K562 (cell line): ENCODE results near the gene LBP. TPM values are rescaled to one million over a fixed set of nuclear protein-coding genes. Genes with fewer than 3 reads are reported as not detected.

ENCODE experiments used
- FOXM1 ChIP-seq, 2 experiments: fragments of 450-650 bp in 1 of 2; sonication (generic) in 1 of 2; formaldehyde crosslinking in 1 of 2; IDR thresholded peaks; 2 replicates each; pipeline versions ENCODE4 v1.6.1 to v1.9.0; 2017 to 2022; ENCODE audit warnings: low read depth in 2 of 2, mild to moderate bottlenecking in 2 of 2, missing genetic modification reagents in 1 of 2, moderate library complexity in 1 of 2
- GTF2F1 ChIP-seq: IDR thresholded peaks from 2 replicates; pipeline ENCODE4 v1.6.1; 2011; ENCODE audit warnings: low read depth, low read length, improper control_type of control experiment
- JUN ChIP-seq, 2 experiments: sonication (generic) in 1 of 2; formaldehyde crosslinking in 1 of 2; IDR thresholded peaks; 2 replicates each; pipeline versions ENCODE4 v1.6.1 to v1.8.0; 2012 to 2022; ENCODE audit warnings: borderline replicate concordance in 2 of 2, mild to moderate bottlenecking in 2 of 2, improper control_type of control experiment in 1 of 2, low read depth in 1 of 2, low read length in 1 of 2, missing genetic modification reagents in 1 of 2
- NONO ChIP-seq, 2 experiments: fragments of 200-400 bp in 1 of 2; fragments of 450-650 bp in 1 of 2; formaldehyde crosslinking in 1 of 2; IDR thresholded peaks; 2 replicates each; pipeline ENCODE4 v1.6.1; 2017; ENCODE audit warnings: low read depth in 2 of 2, mild to moderate bottlenecking in 2 of 2, moderate library complexity in 2 of 2, low read length in 1 of 2
- RBM14 ChIP-seq: fragments of 200-400 bp; formaldehyde crosslinking; IDR thresholded peaks from 2 replicates; pipeline ENCODE4 v1.6.1; 2018; ENCODE audit warnings: low read depth, mild to moderate bottlenecking, low read length, moderate library complexity, borderline replicate concordance; ENCODE audit not compliant: insufficient read depth
- RCOR1 ChIP-seq, 2 experiments: IDR thresholded peaks; 2 replicates each; pipeline ENCODE4 v1.6.1; 2012; ENCODE audit warnings: low read depth in 2 of 2, low read length in 2 of 2, borderline replicate concordance in 1 of 2, improper control_type of control experiment in 1 of 2
- SMAD2 ChIP-seq: fragments of 150-350 bp; IDR thresholded peaks from 2 replicates; pipeline ENCODE4 v1.6.1; 2014; ENCODE audit warnings: low read depth, mild to moderate bottlenecking, low read length
- SRSF9 ChIP-seq: fragments of 200-400 bp; formaldehyde crosslinking; IDR thresholded peaks from 2 replicates; pipeline ENCODE4 v1.6.1; 2017; ENCODE audit warnings: low read depth, low read length, borderline replicate concordance
- ZC3H8 ChIP-seq: fragments of 450-650 bp; IDR thresholded peaks from 2 replicates; pipeline ENCODE4 v1.6.1; 2017
- polyA plus RNA-seq, 8 experiments: library from polyadenylated mRNA; depleted of rRNA in 4 of 8; stranded (reverse) in 5 of 8; unstranded in 3 of 8; fragments of >200 nt; fragmentation: Nextera tagmentation in 2 of 8; fragmentation: Illumina TruSeq in 1 of 8; extraction: Ambion mirVana in 2 of 8; extraction: Trizol in 1 of 8; gene quantifications; 2 replicates each; pipeline versions ENCODE4 v1.2.1 to v1.2.3, GENCODE V29; 2011 to 2014; ENCODE audit warnings: inconsistent platforms in 1 of 8, missing spikeins in 1 of 8
- total RNA-seq, 7 experiments: library from RNA; depleted of rRNA in 6 of 7; stranded (reverse); fragments of >200 nt in 6 of 7; fragmentation: Illumina TruSeq in 2 of 7; extraction: Trizol in 2 of 7; gene quantifications; 2 replicates each; pipeline versions ENCODE4 v1.2.1 to v1.2.3, GENCODE V29; 2011 to 2021; ENCODE audit warnings: low replicate concordance in 1 of 7
- TF ChIP-seq, protein P1 (sequence below), 2 experiments: fragments of 450-650 bp; formaldehyde crosslinking in 1 of 2; IDR thresholded peaks; 2 replicates each; pipeline versions ENCODE4 v1.4.0 to v1.6.1; 2014 to 2020; ENCODE audit warnings: mild to moderate bottlenecking in 2 of 2, borderline replicate concordance in 1 of 2, low read depth in 1 of 2
- TF ChIP-seq, protein P2 (sequence below), 2 experiments: fragments of 250-450 bp in 1 of 2; fragments of 450-650 bp in 1 of 2; sonication (Bioruptor Pico) in 1 of 2; IDR thresholded peaks; 2 replicates each; pipeline versions ENCODE4 v1.6.1 to v1.8.0; 2016 to 2021; ENCODE audit warnings: mild to moderate bottlenecking in 2 of 2, moderate library complexity in 2 of 2, missing compliant biosample characterization in 1 of 2, missing genetic modification characterization in 1 of 2
- TF ChIP-seq, protein P3 (sequence below): fragments of 250-450 bp; sonication (Bioruptor Pico); IDR thresholded peaks from 2 replicates; pipeline ENCODE4 v1.8.0; 2021; ENCODE audit warnings: moderate library complexity, mild to moderate bottlenecking, inconsistent platforms
- TF ChIP-seq, protein P4 (sequence below): fragments of 250-450 bp; sonication (Bioruptor Pico); IDR thresholded peaks from 2 replicates; pipeline ENCODE4 v1.8.0; 2021; ENCODE audit warnings: moderate library complexity, mild to moderate bottlenecking, inconsistent platforms
- TF ChIP-seq, protein P5 (sequence below): fragments of 250-450 bp; sonication (Bioruptor Pico); IDR thresholded peaks from 2 replicates; pipeline ENCODE4 v1.8.0; 2022; ENCODE audit warnings: moderate library complexity, mild to moderate bottlenecking, inconsistent platforms

The LBP gene
- total and polyA plus RNA-seq, 9 of the 15 experiments (the other 6 are each of a cell fraction or from before 2014, with no cell fraction given) = 0.06 to 0.31 (median 0.09) TPM; not detected in 3

DNA sequence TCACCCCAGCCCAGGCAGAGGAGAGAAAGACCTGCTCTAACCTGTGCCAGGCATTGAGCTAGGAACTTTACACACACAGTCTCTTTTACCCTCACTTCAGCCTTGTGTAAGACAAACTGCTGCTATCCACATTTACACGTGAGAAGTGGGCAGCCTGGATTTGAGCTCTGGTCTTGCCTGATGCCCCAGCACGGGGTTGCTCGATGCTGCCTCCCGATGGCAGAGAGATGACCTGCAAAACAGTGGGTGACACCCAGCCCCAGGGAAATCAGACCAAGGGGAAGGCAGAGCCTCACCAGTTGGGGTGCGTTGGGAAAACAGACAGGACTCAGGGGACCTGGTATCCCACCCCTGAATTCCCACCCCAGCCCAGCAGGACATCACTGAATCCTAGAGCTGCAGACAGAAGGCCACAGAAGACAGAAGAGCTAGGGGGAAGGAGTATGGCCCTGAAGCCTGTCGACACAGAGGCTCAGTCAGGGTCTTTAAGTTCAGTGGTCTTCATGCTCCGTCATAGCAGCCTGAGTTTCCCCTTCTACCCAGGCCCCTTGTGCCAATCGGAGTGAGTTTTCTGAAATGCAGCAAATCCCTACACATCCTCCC, 41.3 kb upstream of the LBP start (continued):
- TF ChIP-seq, protein P1, sequence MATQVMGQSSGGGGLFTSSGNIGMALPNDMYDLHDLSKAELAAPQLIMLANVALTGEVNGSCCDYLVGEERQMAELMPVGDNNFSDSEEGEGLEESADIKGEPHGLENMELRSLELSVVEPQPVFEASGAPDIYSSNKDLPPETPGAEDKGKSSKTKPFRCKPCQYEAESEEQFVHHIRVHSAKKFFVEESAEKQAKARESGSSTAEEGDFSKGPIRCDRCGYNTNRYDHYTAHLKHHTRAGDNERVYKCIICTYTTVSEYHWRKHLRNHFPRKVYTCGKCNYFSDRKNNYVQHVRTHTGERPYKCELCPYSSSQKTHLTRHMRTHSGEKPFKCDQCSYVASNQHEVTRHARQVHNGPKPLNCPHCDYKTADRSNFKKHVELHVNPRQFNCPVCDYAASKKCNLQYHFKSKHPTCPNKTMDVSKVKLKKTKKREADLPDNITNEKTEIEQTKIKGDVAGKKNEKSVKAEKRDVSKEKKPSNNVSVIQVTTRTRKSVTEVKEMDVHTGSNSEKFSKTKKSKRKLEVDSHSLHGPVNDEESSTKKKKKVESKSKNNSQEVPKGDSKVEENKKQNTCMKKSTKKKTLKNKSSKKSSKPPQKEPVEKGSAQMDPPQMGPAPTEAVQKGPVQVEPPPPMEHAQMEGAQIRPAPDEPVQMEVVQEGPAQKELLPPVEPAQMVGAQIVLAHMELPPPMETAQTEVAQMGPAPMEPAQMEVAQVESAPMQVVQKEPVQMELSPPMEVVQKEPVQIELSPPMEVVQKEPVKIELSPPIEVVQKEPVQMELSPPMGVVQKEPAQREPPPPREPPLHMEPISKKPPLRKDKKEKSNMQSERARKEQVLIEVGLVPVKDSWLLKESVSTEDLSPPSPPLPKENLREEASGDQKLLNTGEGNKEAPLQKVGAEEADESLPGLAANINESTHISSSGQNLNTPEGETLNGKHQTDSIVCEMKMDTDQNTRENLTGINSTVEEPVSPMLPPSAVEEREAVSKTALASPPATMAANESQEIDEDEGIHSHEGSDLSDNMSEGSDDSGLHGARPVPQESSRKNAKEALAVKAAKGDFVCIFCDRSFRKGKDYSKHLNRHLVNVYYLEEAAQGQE (IDR thresholded peaks at IDR 0.05; ENCODE audit: borderline replicate concordance) = 0 out of 2 replicates have a peak, but pooled peaks have one; percentile 17
- TF ChIP-seq, protein P1 (CRISPR knock-in tag; IDR thresholded peaks at IDR 0.05; ENCODE audit: low read depth) = no peak
- TF ChIP-seq, protein P2, sequence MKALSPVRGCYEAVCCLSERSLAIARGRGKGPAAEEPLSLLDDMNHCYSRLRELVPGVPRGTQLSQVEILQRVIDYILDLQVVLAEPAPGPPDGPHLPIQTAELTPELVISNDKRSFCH (CRISPR knock-in tag; IDR thresholded peaks at IDR 0.05) = no peak
- TF ChIP-seq, protein P2 (tag; IDR thresholded peaks at IDR 0.05) = no peak
- no peak for TF ChIP-seq RBM14
- TF ChIP-seq, protein P3, sequence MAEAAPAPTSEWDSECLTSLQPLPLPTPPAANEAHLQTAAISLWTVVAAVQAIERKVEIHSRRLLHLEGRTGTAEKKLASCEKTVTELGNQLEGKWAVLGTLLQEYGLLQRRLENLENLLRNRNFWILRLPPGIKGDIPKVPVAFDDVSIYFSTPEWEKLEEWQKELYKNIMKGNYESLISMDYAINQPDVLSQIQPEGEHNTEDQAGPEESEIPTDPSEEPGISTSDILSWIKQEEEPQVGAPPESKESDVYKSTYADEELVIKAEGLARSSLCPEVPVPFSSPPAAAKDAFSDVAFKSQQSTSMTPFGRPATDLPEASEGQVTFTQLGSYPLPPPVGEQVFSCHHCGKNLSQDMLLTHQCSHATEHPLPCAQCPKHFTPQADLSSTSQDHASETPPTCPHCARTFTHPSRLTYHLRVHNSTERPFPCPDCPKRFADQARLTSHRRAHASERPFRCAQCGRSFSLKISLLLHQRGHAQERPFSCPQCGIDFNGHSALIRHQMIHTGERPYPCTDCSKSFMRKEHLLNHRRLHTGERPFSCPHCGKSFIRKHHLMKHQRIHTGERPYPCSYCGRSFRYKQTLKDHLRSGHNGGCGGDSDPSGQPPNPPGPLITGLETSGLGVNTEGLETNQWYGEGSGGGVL (CRISPR knock-in tag) = no peak
- no peak for TF ChIP-seq FOXM1 (IDR thresholded peaks at IDR 0.05; ENCODE audit: low read depth)
- TF ChIP-seq FOXM1 (CRISPR knock-in tag; IDR thresholded peaks at IDR 0.05; ENCODE audit: low read depth) = no peak
- TF ChIP-seq SMAD2 = no peak
- no peak for TF ChIP-seq SRSF9
- no peak for TF ChIP-seq ZC3H8
- no peak for TF ChIP-seq NONO (IDR thresholded peaks at IDR 0.05; ENCODE audit: low read depth in 2 of 2, low read length in 1 of 2)
- TF ChIP-seq, protein P4, sequence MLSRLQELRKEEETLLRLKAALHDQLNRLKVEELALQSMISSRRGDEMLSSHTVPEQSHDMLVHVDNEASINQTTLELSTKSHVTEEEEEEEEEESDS (CRISPR knock-in tag) = no peak
- TF ChIP-seq, protein P5, sequence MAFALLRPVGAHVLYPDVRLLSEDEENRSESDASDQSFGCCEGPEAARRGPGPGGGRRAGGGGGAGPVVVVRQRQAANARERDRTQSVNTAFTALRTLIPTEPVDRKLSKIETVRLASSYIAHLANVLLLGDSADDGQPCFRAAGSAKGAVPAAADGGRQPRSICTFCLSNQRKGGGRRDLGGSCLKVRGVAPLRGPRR (CRISPR knock-in tag) = no peak
- no peak for TF ChIP-seq GTF2F1
- no peak for TF ChIP-seq JUN (IDR thresholded peaks at IDR 0.05; ENCODE audit: borderline replicate concordance, low read depth, low read length)
- TF ChIP-seq JUN (CRISPR knock-in tag; IDR thresholded peaks at IDR 0.05; ENCODE audit: borderline replicate concordance) = no peak
- 0 out of 4 replicates have a peak, but pooled peaks of 1 of the 2 experiments have one; percentile 14 for TF ChIP-seq RCOR1 (IDR thresholded peaks at IDR 0.05; ENCODE audit: borderline replicate concordance in 1 of 2, low read depth in 2 of 2, low read length in 2 of 2)
